GM12878 (cell line): ENCODE results near the gene TMPRSS13. TPM values are rescaled to one million over a fixed set of nuclear protein-coding genes. Genes with fewer than 3 reads are reported as not detected.

ENCODE experiments used
- ATAC-seq: fragments of 200-7000 bp; cut with Tn5 transposase; 3 replicates; pipeline ENCODE4 v1.9.1; 2020; ENCODE audit warnings: mild to moderate bottlenecking, moderate library complexity
- BruUV-seq: library from RNA; stranded (reverse); fragments of 400-500 nt; replicated peaks from 2 replicates; lab custom pipeline; 2021; lab: Mats Ljungman, UMichigan
- CTCF ChIA-PET: fragments of 300-600 bp; sonication (Branson Sonifier 250); formaldehyde crosslinking; extraction: SDS; loops from one replicate; lab custom pipeline; 2021; ENCODE audit warnings: inconsistent platforms; lab: Yijun Ruan, JAX
- POLR2A ChIA-PET: fragments of 350-600 bp; formaldehyde crosslinking; extraction: SDS; loops from one replicate; lab custom pipeline; 2021; ENCODE audit warnings: inconsistent platforms; lab: Charles Lee
- RAD21 ChIA-PET: fragments of 300-600 bp; sonication (Branson Sonifier 250); formaldehyde crosslinking; loops from one replicate; lab custom pipeline; 2023; ENCODE audit warnings: antibody characterized with exemption; ENCODE audit not compliant: unreplicated experiment; lab: Charles Lee
- SMC1A ChIA-PET: fragments of 300-600 bp; sonication (Branson Sonifier 250); formaldehyde crosslinking; loops from one replicate; lab custom pipeline; 2023; ENCODE audit not compliant: unreplicated experiment, uncharacterized antibody; lab: Charles Lee
- DNase-seq: peaks from one replicate; pipeline ENCODE4 v3.0.0-alpha.2; 2011; ENCODE audit warnings: low read depth, low spot score
- FAIRE-seq: peaks from 3 replicates; lab custom pipeline; 2011; peaks lifted over from hg19 to GRCh38; lab: Jason Lieb, UNC
- H2AFZ ChIP-seq: 2 replicates; pipeline ENCODE4 v1.6.0; 2011; ENCODE audit warnings: low read depth, low read length, control low read depth; ENCODE audit not compliant: control insufficient read depth
- H3K27ac ChIP-seq: 2 replicates; pipeline ENCODE4 v1.5.1; 2011; ENCODE audit warnings: control low read depth; ENCODE audit not compliant: control insufficient read depth, insufficient read depth
- H3K27me3 ChIP-seq, 2 experiments: replicated peaks in 1 of 2; 2 replicates each; pipeline versions ENCODE4 v1.6.0 to v1.6.1; 2011; ENCODE audit warnings: low read length in 1 of 2; ENCODE audit not compliant: control insufficient read depth in 2 of 2, insufficient read depth in 2 of 2
- H3K36me3 ChIP-seq, 2 experiments: 2 replicates each; pipeline ENCODE4 v1.5.1; 2011; ENCODE audit warnings: low read length in 1 of 2; ENCODE audit not compliant: control insufficient read depth in 2 of 2, insufficient read depth in 2 of 2
- H3K4me1 ChIP-seq: 2 replicates; pipeline ENCODE4 v1.6.1; 2011; ENCODE audit warnings: mild to moderate bottlenecking, low read length, moderate library complexity, mixed read lengths; ENCODE audit not compliant: control insufficient read depth, insufficient read depth
- H3K4me2 ChIP-seq: 2 replicates; pipeline ENCODE4 v1.6.0; 2011; ENCODE audit warnings: control low read depth; ENCODE audit not compliant: control insufficient read depth, insufficient read depth
- H3K4me3 ChIP-seq: fragments of 200-600 bp; sonication (generic); 2 replicates; pipeline ENCODE4 v1.5.1; 2016
- H3K79me2 ChIP-seq: 2 replicates; pipeline ENCODE4 v1.6.0; 2011; ENCODE audit warnings: low read length; ENCODE audit not compliant: control insufficient read depth, insufficient read depth
- H3K9ac ChIP-seq: 2 replicates; pipeline ENCODE4 v1.8.0; 2011; ENCODE audit warnings: low read length, control low read depth, mixed read lengths; ENCODE audit not compliant: control insufficient read depth, insufficient read depth
- H3K9me3 ChIP-seq: replicated peaks from 3 replicates; pipeline ENCODE4 v1.5.1; 2011; ENCODE audit warnings: mild to moderate bottlenecking, low read length; ENCODE audit not compliant: control insufficient read depth, insufficient read depth
- H4K20me1 ChIP-seq: 2 replicates; pipeline ENCODE4 v1.6.0; 2011; ENCODE audit not compliant: control insufficient read depth, insufficient read depth
- CBFB ChIP-seq: IDR thresholded peaks from 2 replicates; pipeline ENCODE4 v1.6.1; 2016; ENCODE audit warnings: antibody characterized with exemption, low read depth
- CBX3 ChIP-seq: fragments of 200-600 bp; sonication (generic); IDR thresholded peaks from 2 replicates; pipeline ENCODE4 v1.6.1; 2016; ENCODE audit warnings: low read depth, borderline replicate concordance
- CHD4 ChIP-seq: fragments of 200-600 bp; sonication (generic); IDR thresholded peaks from 2 replicates; pipeline ENCODE4 v1.6.1; 2016; ENCODE audit warnings: mild to moderate bottlenecking
- EP300 ChIP-seq, 2 experiments: fragments of 150-350 bp in 1 of 2; IDR thresholded peaks; 2 replicates each; pipeline ENCODE4 v1.6.1; 2011 to 2012; ENCODE audit warnings: low read depth in 2 of 2, low read length in 2 of 2, borderline replicate concordance in 1 of 2, improper control_type of control experiment in 1 of 2, inconsistent platforms in 1 of 2; ENCODE audit not compliant: control insufficient read depth in 1 of 2
- GABPA ChIP-seq: IDR thresholded peaks from 2 replicates; pipeline ENCODE4 v1.6.1; 2014; ENCODE audit warnings: antibody characterized with exemption, low read depth, mild to moderate bottlenecking, inconsistent platforms
- IRF3 ChIP-seq: fragments of 450-650 bp; IDR thresholded peaks from 2 replicates; pipeline ENCODE4 v1.6.1; 2014; ENCODE audit warnings: mild to moderate bottlenecking
- RBBP5 ChIP-seq: fragments of 200-600 bp; sonication (generic); conservative IDR thresholded peaks from 2 replicates; pipeline ENCODE4 v1.6.1; 2016
- SMAD1 ChIP-seq: fragments of 450-650 bp; IDR thresholded peaks from 2 replicates; pipeline ENCODE4 v1.6.1; 2018; ENCODE audit warnings: mild to moderate bottlenecking, low read depth; ENCODE audit not compliant: partially characterized antibody
- SMAD5 ChIP-seq: IDR thresholded peaks from 2 replicates; pipeline ENCODE4 v1.6.1; 2016; ENCODE audit warnings: antibody characterized with exemption, low read depth
- SMC3 ChIP-seq: IDR thresholded peaks from 2 replicates; pipeline ENCODE4 v1.6.1; 2011; ENCODE audit warnings: low read length, improper control_type of control experiment, borderline replicate concordance
- SRF ChIP-seq, 2 experiments: IDR thresholded peaks; 2 replicates each; pipeline ENCODE4 v1.6.1; 2011; ENCODE audit warnings: low read depth in 2 of 2, low read length in 2 of 2, mild to moderate bottlenecking in 1 of 2, moderate library complexity in 1 of 2
- TAF1 ChIP-seq: IDR thresholded peaks from 2 replicates; pipeline ENCODE4 v1.6.1; 2011; ENCODE audit warnings: mild to moderate bottlenecking, low read depth, low read length, borderline replicate concordance
- TARDBP ChIP-seq: IDR thresholded peaks from 2 replicates; pipeline ENCODE4 v1.6.1; 2016; ENCODE audit warnings: borderline replicate concordance
- TCF7 ChIP-seq: IDR thresholded peaks from 2 replicates; pipeline ENCODE4 v1.6.1; 2014; ENCODE audit warnings: antibody characterized with exemption, borderline replicate concordance
- ZBED1 ChIP-seq: IDR thresholded peaks from 2 replicates; pipeline ENCODE4 v1.6.1; 2016; ENCODE audit warnings: borderline replicate concordance
- ZNF274 ChIP-seq: IDR thresholded peaks from one replicate; pipeline ENCODE4 v1.8.0; 2011; ENCODE audit not compliant: insufficient read length, insufficient read depth
- WGBS: methylation state at CpG from one replicate; pipeline ENCODE4 v1.1.6; 2016; ENCODE audit warnings: low lambda C conversion rate; ENCODE audit not compliant: insufficient replicate concordance, insufficient coverage; ENCODE audit errors: missing lambda C conversion rate; 5-methylcytosine and 5-hydroxymethylcytosine counted together
- in situ Hi-C: fragments of 300-500 bp; cut with MboI; formaldehyde crosslinking; loops from 9 replicates; pipeline ENCODE4 v1.14.3; 2018; ENCODE audit warnings: mixed read lengths
- intact Hi-C: fragments of 100-400 bp; cut with micrococcal nuclease; formaldehyde crosslinking; loops from one replicate; pipeline ENCODE4 v1.14.2; 2022; ENCODE audit not compliant: unreplicated experiment
- polyA plus RNA-seq, 11 experiments: library from polyadenylated mRNA; depleted of rRNA in 4 of 11; unstranded in 6 of 11; stranded (reverse) in 5 of 11; fragments of >200 nt; fragmentation: Nextera tagmentation in 4 of 11; fragmentation: Illumina TruSeq in 1 of 11; extraction: Ambion mirVana in 4 of 11; extraction: Trizol in 1 of 11; gene quantifications; 1 replicate in 1 of 11; 2 replicates in 10 of 11; pipeline versions ENCODE4 v1.2.1 to v1.2.3, GENCODE V29; 2011 to 2016; ENCODE audit warnings: inconsistent platforms in 2 of 11, missing spikeins in 2 of 11, low read depth in 1 of 11
- total RNA-seq, 4 experiments: library from RNA; depleted of rRNA in 3 of 4; stranded (reverse); fragments of >200 nt in 3 of 4; fragmentation: Illumina TruSeq in 1 of 4; extraction: Trizol in 1 of 4; gene quantifications; 2 replicates each; pipeline versions ENCODE4 v1.2.1 to v1.2.3, GENCODE V29; 2013 to 2021

Gene TMPRSS13
- total and polyA plus RNA-seq, 10 of the 15 experiments (the other 5 are each of a cell fraction or from before 2014, with no cell fraction given) = 0.05 to 0.50 (median 0.26) TPM; not detected in 2

GRCh38 chr11:117976445-117976844 lies 47.2 kb upstream of the TMPRSS13 start:
- Histone ChIP-seq H3K9me3 (no peaks in the 10 kb centered on the region), H3K27ac (no peak overlapping the region), H3K79me2 (no peaks in the 10 kb centered on the region), H3K4me1 (peaks cover 15% of the 10 kb centered on the region), H2AFZ (no peak overlapping the region), H3K4me2 (no peak overlapping the region), H3K27me3 (no peaks in the 10 kb centered on the region), H4K20me1 (no peaks in the 10 kb centered on the region), H3K9ac (no peak overlapping the region), H3K4me3 (no peak overlapping the region), H3K36me3 (no peaks in the 10 kb centered on the region)
- ATAC-seq (no peak), FAIRE-seq (no peak), DNase-seq (no peak)
- intact Hi-C loops = no loop called here
- ChIA-PET POLR2A (interaction anchor here (1.0 to 5.1 kb wide), 4 partner anchors 11 to 27 kb away, joined by 3 to 35 read pairs (median 10); partner anchors contain the start of gene IL10RA), RAD21 (interaction anchor here (1.0 kb wide), 2 partner anchors 25 to 77 kb away, joined by 3 to 4 read pairs; no protein-coding TSS in a partner anchor), CTCF (interaction anchor here (1.1 kb wide), 1 partner anchor 72 kb away, joined by 3 read pairs; no protein-coding TSS in a partner anchor), SMC1A (interaction anchor here (1.0 to 1.3 kb wide), 3 partner anchors 16 to 39 kb away, joined by 3 to 4 read pairs (median 3); no protein-coding TSS in a partner anchor)
- 80% methylated on average over 4 of the region's 4 CpGs for WGBS
- TF ChIP-seq SMAD1 = no peak
- TF ChIP-seq RBBP5 = no peak
- no peak for TF ChIP-seq CBFB
- no peak for TF ChIP-seq TCF7
- TF ChIP-seq CHD4 = no peak
- TF ChIP-seq SMAD5 = no peak
- no peak for TF ChIP-seq GABPA
- TF ChIP-seq EP300 (IDR thresholded peaks at IDR 0.05; ENCODE audit: borderline replicate concordance in 1 of 2, control insufficient read depth in 1 of 2, low read depth in 2 of 2, low read length in 2 of 2) = no peak
- no peak for TF ChIP-seq ZNF274
- TF ChIP-seq TARDBP = no peak
- no peak for TF ChIP-seq ZBED1
- no peak for TF ChIP-seq IRF3
- TF ChIP-seq TAF1 = no peak
- TF ChIP-seq CBX3 = no peak
- no peak for TF ChIP-seq SMC3
- TF ChIP-seq SRF (IDR thresholded peaks at IDR 0.05; ENCODE audit: low read depth in 2 of 2, low read length in 2 of 2) = no peak
- no TSS peak for BruUV-seq
- in situ Hi-C loops = no loop called here
